Gastrocnemius medialis (tissue), 4 donors: ENCODE results near the gene MAP2. TPM values are rescaled to one million over a fixed set of nuclear protein-coding genes. Genes with fewer than 3 reads are reported as not detected.

ENCODE experiments used
- ATAC-seq, 2 donors: fragments of 150-250 bp; one replicate each; pipeline ENCODE4 v1.9.1; 2016
- DNase-seq, 2 donors: peaks; one replicate each; pipeline ENCODE4 v3.0.0-alpha.2; 2019
- H3K27ac ChIP-seq, 4 donors: fragments of 200-600 bp; sonication (generic); 1 replicate in 1 of 4; 2 replicates in 3 of 4; pipeline ENCODE4 v1.5.1; 2016 to 2018; ENCODE audit warnings: mild to moderate bottlenecking in 2 of 4, moderate library complexity in 1 of 4
- H3K27me3 ChIP-seq, 3 donors: fragments of 200-600 bp; sonication (generic) in 2 of 3; 1 replicate in 1 of 3; 2 replicates in 2 of 3; pipeline versions ENCODE4 v1.5.1 to v1.6.0; 2016 to 2019; ENCODE audit warnings: mild to moderate bottlenecking in 1 of 3, moderate library complexity in 1 of 3
- H3K36me3 ChIP-seq, 2 donors: fragments of 200-600 bp; sonication (generic) in 1 of 2; one replicate each; pipeline ENCODE4 v1.5.1; 2017 to 2018
- H3K4me1 ChIP-seq, 2 donors: fragments of 200-600 bp; sonication (generic) in 1 of 2; one replicate each; pipeline ENCODE4 v1.5.1; 2016 to 2017; ENCODE audit warnings: mild to moderate bottlenecking in 2 of 2
- H3K4me3 ChIP-seq, 4 donors: fragments of 200-600 bp; sonication (generic) in 3 of 4; 1 replicate in 1 of 4; 2 replicates in 3 of 4; pipeline ENCODE4 v1.5.1; 2016 to 2019; ENCODE audit warnings: mild to moderate bottlenecking in 2 of 4
- H3K9me3 ChIP-seq, 3 donors: fragments of 200-600 bp; sonication (generic) in 2 of 3; 1 replicate in 1 of 3; 2 replicates in 2 of 3; pipeline ENCODE4 v1.5.1; 2016 to 2019
- POLR2A ChIP-seq, 2 donors: fragments of 450-650 bp; IDR thresholded peaks; one replicate each; pipeline ENCODE4 v1.6.1; 2017; ENCODE audit warnings: antibody characterized with exemption in 2 of 2, mild to moderate bottlenecking in 2 of 2, moderate library complexity in 2 of 2
- in situ Hi-C, 4 donors: fragments of 200-750 bp; cut with MboI; loops; one replicate each; pipeline versions ENCODE4 v1.15.0 to v1.8.0; 2017; ENCODE audit warnings: low sequenced_read_pairs in 4 of 4
- intact Hi-C: fragments of 100-400 bp; cut with DNase I; formaldehyde crosslinking; loops from one replicate; pipeline ENCODE4 v1.15.1; 2023; ENCODE audit warnings: low total_unique reads
- total RNA-seq, 4 donors: library from RNA; depleted of rRNA; stranded (reverse); fragments of >200 nt; gene quantifications; one replicate each; pipeline versions ENCODE4 v1.1.0 to v1.2.3, GENCODE V29; 2016
- TF ChIP-seq, protein P1 (sequence below), 5 experiments: fragments of 450-650 bp in 3 of 5; fragments of 200-600 bp in 2 of 5; sonication (generic) in 2 of 5; IDR thresholded peaks in 4 of 5; conservative IDR thresholded peaks in 1 of 5; 1 replicate in 4 of 5; 2 replicates in 1 of 5; pipeline ENCODE4 v1.5.1; 2016 to 2019; ENCODE audit warnings: antibody characterized with exemption in 5 of 5, mild to moderate bottlenecking in 3 of 5, moderate library complexity in 3 of 5

Gene MAP2
- total RNA-seq, 4 donors from 2014 or later: 1.8 to 2.7 (median 2.2) TPM

DNA sequence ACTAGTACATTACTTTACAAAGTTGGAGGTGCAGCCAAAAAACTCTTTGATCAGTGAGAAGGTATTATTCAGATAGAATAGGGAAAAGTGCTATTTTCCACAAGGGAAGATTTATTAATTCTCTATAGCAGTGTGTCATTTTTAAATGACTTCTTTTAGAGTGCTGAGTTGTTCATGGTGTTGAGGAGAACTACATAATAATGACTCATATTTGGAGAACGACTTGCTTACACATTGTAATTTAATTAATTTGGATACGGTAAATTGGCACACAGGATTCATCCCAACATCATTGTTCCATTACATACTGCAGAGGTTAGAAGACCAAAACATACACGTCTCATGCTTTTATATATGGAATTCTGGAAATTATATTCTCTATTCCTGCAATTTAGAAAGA lies 22.1 kb upstream of the MAP2 start:
- H3K9me3 ChIP-seq: no peaks in the 10 kb centered on the region

DNA sequence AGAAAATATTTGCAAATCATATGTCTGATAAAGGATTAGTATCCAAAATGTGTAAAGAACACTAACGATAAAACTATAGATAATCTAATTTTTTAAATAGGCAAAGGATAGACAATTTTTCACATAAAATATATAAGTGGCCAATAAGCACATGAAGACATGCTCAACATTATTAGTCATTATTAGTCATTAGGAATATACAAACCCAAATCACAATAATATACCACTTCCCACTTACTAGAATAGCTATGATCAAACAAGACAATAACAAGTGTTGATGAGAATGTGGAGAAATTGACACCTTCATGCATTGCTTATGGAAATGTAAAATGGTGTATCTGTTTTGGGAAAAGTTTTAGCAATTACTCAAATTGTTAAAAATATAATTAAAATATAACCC lies 12.6 kb upstream of the MAP2 start:
- Histone ChIP-seq H3K4me3 (no peak overlapping the region), H3K27me3 (no peaks in the 10 kb centered on the region), H3K27ac (no peak overlapping the region), H3K4me1 (no peaks in the 10 kb centered on the region), H3K36me3 (no peaks in the 10 kb centered on the region), H3K9me3 (peaks cover 0 to 7% (median 0%) of the 10 kb centered on the region in 3 donors)
- in situ Hi-C loops: no loop called here
- intact Hi-C loops: no loop called here
- ATAC-seq: no peak
- no peak for TF ChIP-seq POLR2A (IDR thresholded peaks at IDR 0.05)
- TF ChIP-seq, protein P1, sequence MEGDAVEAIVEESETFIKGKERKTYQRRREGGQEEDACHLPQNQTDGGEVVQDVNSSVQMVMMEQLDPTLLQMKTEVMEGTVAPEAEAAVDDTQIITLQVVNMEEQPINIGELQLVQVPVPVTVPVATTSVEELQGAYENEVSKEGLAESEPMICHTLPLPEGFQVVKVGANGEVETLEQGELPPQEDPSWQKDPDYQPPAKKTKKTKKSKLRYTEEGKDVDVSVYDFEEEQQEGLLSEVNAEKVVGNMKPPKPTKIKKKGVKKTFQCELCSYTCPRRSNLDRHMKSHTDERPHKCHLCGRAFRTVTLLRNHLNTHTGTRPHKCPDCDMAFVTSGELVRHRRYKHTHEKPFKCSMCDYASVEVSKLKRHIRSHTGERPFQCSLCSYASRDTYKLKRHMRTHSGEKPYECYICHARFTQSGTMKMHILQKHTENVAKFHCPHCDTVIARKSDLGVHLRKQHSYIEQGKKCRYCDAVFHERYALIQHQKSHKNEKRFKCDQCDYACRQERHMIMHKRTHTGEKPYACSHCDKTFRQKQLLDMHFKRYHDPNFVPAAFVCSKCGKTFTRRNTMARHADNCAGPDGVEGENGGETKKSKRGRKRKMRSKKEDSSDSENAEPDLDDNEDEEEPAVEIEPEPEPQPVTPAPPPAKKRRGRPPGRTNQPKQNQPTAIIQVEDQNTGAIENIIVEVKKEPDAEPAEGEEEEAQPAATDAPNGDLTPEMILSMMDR (IDR thresholded peaks at IDR 0.05 in 4 of 5, conservative IDR thresholded peaks at IDR 0.05 in 1 of 5): no peak
- DNase-seq: no peak

More for the DNA sequence above, 22.1 kb upstream of the MAP2 start:
- DNase-seq: no peak
- no peak for ATAC-seq
- Histone ChIP-seq H3K4me1 (no peaks in the 10 kb centered on the region), H3K4me3 (no peak overlapping the region), H3K36me3 (no peaks in the 10 kb centered on the region), H3K27me3 (no peaks in the 10 kb centered on the region), H3K27ac (no peak overlapping the region)
- in situ Hi-C loops (no loop called here), intact Hi-C loops (no loop called here)
- no peak for TF ChIP-seq POLR2A (IDR thresholded peaks at IDR 0.05)
- TF ChIP-seq, protein P1 (IDR thresholded peaks at IDR 0.05 in 4 of 5, conservative IDR thresholded peaks at IDR 0.05 in 1 of 5): no peak

DNA sequence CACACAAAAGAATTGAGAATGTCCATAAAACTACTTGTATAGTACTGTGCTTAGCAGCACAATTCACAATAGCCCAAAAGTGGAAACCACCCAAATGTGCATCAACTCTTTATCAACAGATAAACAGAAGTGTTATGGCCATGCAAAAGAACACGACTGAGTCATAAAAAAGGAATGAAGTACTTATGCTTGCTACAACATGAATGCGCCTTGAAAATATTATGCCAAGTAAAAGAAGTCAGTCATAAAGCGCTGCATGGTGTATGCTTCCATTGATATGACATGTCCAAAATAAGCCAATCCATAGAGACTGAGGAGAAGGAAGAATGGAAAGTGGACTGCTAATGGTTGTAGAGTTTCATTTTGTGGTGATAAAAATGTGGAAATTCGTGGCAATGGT lies 12.1 kb upstream of the MAP2 start:
- intact Hi-C loops: no loop called here
- no peak for ATAC-seq

DNA sequence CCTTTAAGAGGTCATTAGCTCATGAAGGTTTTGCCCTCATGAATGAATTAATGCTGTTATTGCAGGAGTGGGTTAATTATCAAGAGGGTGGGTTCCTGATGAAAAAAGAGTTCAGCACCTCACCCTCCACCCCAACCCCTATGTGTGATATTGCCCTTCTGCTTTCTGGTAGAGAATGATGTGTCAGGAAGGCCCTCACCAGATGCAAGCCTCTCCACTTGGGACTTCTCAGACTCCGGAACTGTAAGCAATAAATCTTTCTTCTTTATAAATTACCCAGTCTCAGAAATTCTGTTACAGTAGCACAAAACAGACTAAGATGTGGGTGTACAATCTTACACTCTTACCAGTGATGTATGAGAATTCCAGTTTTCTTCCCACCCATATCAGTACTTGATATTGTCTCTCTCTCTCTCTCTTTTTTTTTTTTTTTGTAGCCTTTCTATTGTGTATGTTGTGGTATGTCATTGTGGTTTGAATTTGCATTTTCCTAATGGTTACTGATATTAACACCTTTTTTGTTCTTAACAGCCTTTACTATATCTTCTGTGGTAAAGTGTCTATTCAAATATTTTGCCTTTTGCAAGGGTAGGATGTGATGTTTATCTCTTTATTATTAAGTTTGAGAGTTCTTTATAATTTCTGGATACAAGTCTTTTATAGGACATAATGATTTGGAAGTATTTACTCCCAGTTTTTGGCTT lies 10.4 kb upstream of the MAP2 start:
- Histone ChIP-seq H3K9me3 (peaks cover 0 to 7% (median 0%) of the 10 kb centered on the region in 3 donors), H3K27me3 (no peaks in the 10 kb centered on the region), H3K4me3 (no peak overlapping the region), H3K27ac (no peak overlapping the region), H3K36me3 (no peaks in the 10 kb centered on the region), H3K4me1 (no peaks in the 10 kb centered on the region)
- DNase-seq: no peak
- intact Hi-C loops: no loop called here
- ATAC-seq: no peak
- in situ Hi-C loops: no loop called here
- TF ChIP-seq POLR2A (IDR thresholded peaks at IDR 0.05): no peak
- TF ChIP-seq, protein P1 (IDR thresholded peaks at IDR 0.05 in 4 of 5, conservative IDR thresholded peaks at IDR 0.05 in 1 of 5): no peak

More for the DNA sequence above, 12.1 kb upstream of the MAP2 start:
- no peak for DNase-seq
- TF ChIP-seq POLR2A (IDR thresholded peaks at IDR 0.05): no peak
- TF ChIP-seq, protein P1 (IDR thresholded peaks at IDR 0.05 in 4 of 5, conservative IDR thresholded peaks at IDR 0.05 in 1 of 5): no peak
- Histone ChIP-seq H3K4me1 (no peaks in the 10 kb centered on the region), H3K27ac (no peak overlapping the region), H3K9me3 (peaks cover 0 to 7% (median 0%) of the 10 kb centered on the region in 3 donors), H3K27me3 (no peaks in the 10 kb centered on the region), H3K36me3 (no peaks in the 10 kb centered on the region), H3K4me3 (no peak overlapping the region)
- in situ Hi-C loops: no loop called here
